Panc1 (cell line): ENCODE data around the gene PRDM2. TPM values are rescaled to one million over a fixed set of nuclear protein-coding genes. Genes with fewer than 3 reads are reported as not detected.
A peak's percentile ranks its signal among the peaks of the same experiment; 100 is the strongest.

Experiments
- ATAC-seq: fragments of 200-7000 bp; cut with Tn5 transposase; 2 replicates; pipeline ENCODE4 v1.9.1; 2020; ENCODE audit warnings: mild to moderate bottlenecking, moderate library complexity
- BruUV-seq: library from RNA; stranded (reverse); fragments of 400-500 nt; replicated peaks from 2 replicates; lab custom pipeline; 2021; lab: Mats Ljungman, UMichigan
- CTCF ChIA-PET: fragments of 300-600 bp; sonication (Branson Sonifier 250); formaldehyde crosslinking; loops from one replicate; lab custom pipeline; 2022; ENCODE audit warnings: antibody characterized with exemption; lab: Charles Lee
- POLR2A ChIA-PET: fragments of 300-600 bp; sonication (Branson Sonifier 250); formaldehyde crosslinking; loops from one replicate; lab custom pipeline; 2022; ENCODE audit warnings: antibody characterized with exemption; lab: Charles Lee
- DNase-seq: peaks from one replicate; pipeline ENCODE4 v3.0.0-alpha.2; 2010; ENCODE audit warnings: low read depth, low spot score
- H3K27ac ChIP-seq: 2 replicates; pipeline ENCODE4 v1.5.1; 2011; ENCODE audit warnings: mild to moderate bottlenecking, low read length, inconsistent platforms
- H3K27me3 ChIP-seq: fragments of 200-500 bp; sonication (Bioruptor generic); 2 replicates; pipeline ENCODE4 v1.6.0; 2014; ENCODE audit warnings: low read length, inconsistent platforms; ENCODE audit not compliant: control insufficient read depth, insufficient read depth
- H3K36me3 ChIP-seq: fragments of 200-500 bp; sonication (Bioruptor generic); 2 replicates; pipeline ENCODE4 v1.5.1; 2014; ENCODE audit warnings: inconsistent platforms, mild to moderate bottlenecking, low read length, moderate library complexity; ENCODE audit not compliant: control insufficient read depth, insufficient read depth
- H3K4me1 ChIP-seq: 2 replicates; pipeline ENCODE4 v1.5.1; 2011; ENCODE audit warnings: inconsistent platforms, mild to moderate bottlenecking, low read length, moderate library complexity; ENCODE audit not compliant: control insufficient read depth, insufficient read depth
- H3K4me3 ChIP-seq, 2 experiments: 2 replicates each; pipeline ENCODE4 v1.5.1; 2011 to 2012; ENCODE audit warnings: low read depth in 2 of 2, low read length in 2 of 2, mild to moderate bottlenecking in 2 of 2, inconsistent platforms in 1 of 2, moderate library complexity in 1 of 2
- H3K9me3 ChIP-seq: fragments of 200-500 bp; sonication (Bioruptor generic); 2 replicates; pipeline ENCODE4 v1.5.1; 2014; ENCODE audit warnings: low read depth, mild to moderate bottlenecking, inconsistent platforms, low read length, moderate library complexity; ENCODE audit not compliant: control insufficient read depth, insufficient read depth
- CTCF ChIP-seq: fragments of 450-650 bp; IDR thresholded peaks from 2 replicates; pipeline ENCODE4 v1.5.1; 2017; ENCODE audit warnings: mild to moderate bottlenecking
- POLR2AphosphoS5 ChIP-seq: IDR thresholded peaks from 2 replicates; pipeline ENCODE4 v1.6.1; 2012; ENCODE audit warnings: mild to moderate bottlenecking, low read depth, low read length, moderate library complexity
- SIN3A ChIP-seq: IDR thresholded peaks from 2 replicates; pipeline ENCODE4 v1.6.1; 2012; ENCODE audit warnings: low read depth, mild to moderate bottlenecking, low read length, moderate library complexity, borderline replicate concordance; ENCODE audit not compliant: insufficient read depth
- TCF7L2 ChIP-seq: IDR thresholded peaks from 2 replicates; pipeline ENCODE4 v1.6.1; 2011; ENCODE audit warnings: mild to moderate bottlenecking, low read depth, low read length, inconsistent platforms
- in situ Hi-C: cut with HindIII; loops from 2 replicates; pipeline ENCODE4 v1.10.0; 2016; ENCODE audit warnings: low sequenced_read_pairs, low pct_unique_long_range_greater_than_20kb
- intact Hi-C: fragments of 100-400 bp; cut with micrococcal nuclease; formaldehyde crosslinking; loops from one replicate; pipeline ENCODE4 v1.10.0; 2022; ENCODE audit not compliant: unreplicated experiment
- total RNA-seq: library from RNA; stranded (reverse); gene quantifications from one replicate; pipeline ENCODE4 v1.2.1, GENCODE V29; 2021; ENCODE audit not compliant: unreplicated experiment
- TF ChIP-seq, protein P1 (sequence below), 2 experiments: IDR thresholded peaks; 2 replicates each; pipeline ENCODE4 v1.6.1; 2011 to 2012; ENCODE audit warnings: low read depth in 2 of 2, control low read depth in 1 of 2, low read length in 1 of 2, mild to moderate bottlenecking in 1 of 2, moderate library complexity in 1 of 2; ENCODE audit not compliant: insufficient read depth in 1 of 2

Gene PRDM2
- total RNA-seq, 1 experiment from 2014 or later, result 40.3 TPM

- H3K36me3 ChIP-seq, result no peaks in the 10 kb centered on the region
- CTCF ChIA-PET, result no interaction called here
- TF ChIP-seq TCF7L2 (no peak), SIN3A (no peak), POLR2AphosphoS5 (no peak), CTCF (no peak)
- TF ChIP-seq, protein P1, sequence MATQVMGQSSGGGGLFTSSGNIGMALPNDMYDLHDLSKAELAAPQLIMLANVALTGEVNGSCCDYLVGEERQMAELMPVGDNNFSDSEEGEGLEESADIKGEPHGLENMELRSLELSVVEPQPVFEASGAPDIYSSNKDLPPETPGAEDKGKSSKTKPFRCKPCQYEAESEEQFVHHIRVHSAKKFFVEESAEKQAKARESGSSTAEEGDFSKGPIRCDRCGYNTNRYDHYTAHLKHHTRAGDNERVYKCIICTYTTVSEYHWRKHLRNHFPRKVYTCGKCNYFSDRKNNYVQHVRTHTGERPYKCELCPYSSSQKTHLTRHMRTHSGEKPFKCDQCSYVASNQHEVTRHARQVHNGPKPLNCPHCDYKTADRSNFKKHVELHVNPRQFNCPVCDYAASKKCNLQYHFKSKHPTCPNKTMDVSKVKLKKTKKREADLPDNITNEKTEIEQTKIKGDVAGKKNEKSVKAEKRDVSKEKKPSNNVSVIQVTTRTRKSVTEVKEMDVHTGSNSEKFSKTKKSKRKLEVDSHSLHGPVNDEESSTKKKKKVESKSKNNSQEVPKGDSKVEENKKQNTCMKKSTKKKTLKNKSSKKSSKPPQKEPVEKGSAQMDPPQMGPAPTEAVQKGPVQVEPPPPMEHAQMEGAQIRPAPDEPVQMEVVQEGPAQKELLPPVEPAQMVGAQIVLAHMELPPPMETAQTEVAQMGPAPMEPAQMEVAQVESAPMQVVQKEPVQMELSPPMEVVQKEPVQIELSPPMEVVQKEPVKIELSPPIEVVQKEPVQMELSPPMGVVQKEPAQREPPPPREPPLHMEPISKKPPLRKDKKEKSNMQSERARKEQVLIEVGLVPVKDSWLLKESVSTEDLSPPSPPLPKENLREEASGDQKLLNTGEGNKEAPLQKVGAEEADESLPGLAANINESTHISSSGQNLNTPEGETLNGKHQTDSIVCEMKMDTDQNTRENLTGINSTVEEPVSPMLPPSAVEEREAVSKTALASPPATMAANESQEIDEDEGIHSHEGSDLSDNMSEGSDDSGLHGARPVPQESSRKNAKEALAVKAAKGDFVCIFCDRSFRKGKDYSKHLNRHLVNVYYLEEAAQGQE (IDR thresholded peaks at IDR 0.05; ENCODE audit: insufficient read depth in 1 of 2, low read depth in 2 of 2, low read length in 1 of 2), result no peak
- no peaks in the 10 kb centered on the region for H3K27me3 ChIP-seq
- no peak for DNase-seq
- BruUV-seq, result no TSS peak
- no peak for ATAC-seq
- peaks cover 52% of the 10 kb centered on the region for H3K4me1 ChIP-seq
- H3K27ac ChIP-seq, result no peak overlapping the region
- in situ Hi-C loops, result no loop called here
- no peak overlapping the region for H3K4me3 ChIP-seq
- POLR2A ChIA-PET, result no interaction called here
- H3K9me3 ChIP-seq, result no peaks in the 10 kb centered on the region
- intact Hi-C loops, result no loop called here
Observed at GRCh38 chr1:13761883-13762282, 61.9 kb downstream of the PRDM2 start.

DNA sequence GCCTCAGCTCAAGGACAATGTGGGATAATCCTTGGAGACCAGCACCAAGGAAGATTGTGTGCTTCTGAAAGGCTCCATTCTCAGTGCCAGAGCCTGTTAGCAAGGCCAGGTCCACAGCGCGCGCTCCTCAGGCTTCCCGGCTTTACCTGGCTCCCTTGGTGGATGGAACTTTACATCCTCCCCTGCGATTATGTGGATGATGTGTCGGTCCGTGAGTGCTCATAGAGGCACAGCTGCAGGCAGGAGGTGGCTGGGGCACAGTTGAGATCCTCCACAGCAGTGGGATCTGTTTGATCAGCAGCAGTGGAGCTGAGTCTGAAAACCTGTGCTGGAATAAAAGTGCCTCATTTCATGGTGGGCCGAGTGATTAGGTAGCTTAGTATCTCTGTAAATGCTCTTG lies 62.7 kb downstream of the PRDM2 start:
- no TSS peak for BruUV-seq
- Histone ChIP-seq H3K4me3 (no peak overlapping the region), H3K27me3 (no peaks in the 10 kb centered on the region), H3K9me3 (no peaks in the 10 kb centered on the region), H3K27ac (no peak overlapping the region), H3K36me3 (no peaks in the 10 kb centered on the region), H3K4me1 (peaks cover 53% of the 10 kb centered on the region)
- peak; percentile 34; the same call in 1 of the 2 replicates for ATAC-seq
- CTCF ChIA-PET, result no interaction called here
- intact Hi-C loops, result no loop called here
- POLR2A ChIA-PET, result no interaction called here
- in situ Hi-C loops, result no loop called here
- DNase-seq, result no peak
- no peak for TF ChIP-seq TCF7L2
- TF ChIP-seq, protein P1 (IDR thresholded peaks at IDR 0.05; ENCODE audit: insufficient read depth in 1 of 2, low read depth in 2 of 2, low read length in 1 of 2), result no peak
- no peak for TF ChIP-seq CTCF
- no peak for TF ChIP-seq SIN3A
- TF ChIP-seq POLR2AphosphoS5, result no peak
